ENCODE measurements around the gene MADD.

MADD gene

DNA sequence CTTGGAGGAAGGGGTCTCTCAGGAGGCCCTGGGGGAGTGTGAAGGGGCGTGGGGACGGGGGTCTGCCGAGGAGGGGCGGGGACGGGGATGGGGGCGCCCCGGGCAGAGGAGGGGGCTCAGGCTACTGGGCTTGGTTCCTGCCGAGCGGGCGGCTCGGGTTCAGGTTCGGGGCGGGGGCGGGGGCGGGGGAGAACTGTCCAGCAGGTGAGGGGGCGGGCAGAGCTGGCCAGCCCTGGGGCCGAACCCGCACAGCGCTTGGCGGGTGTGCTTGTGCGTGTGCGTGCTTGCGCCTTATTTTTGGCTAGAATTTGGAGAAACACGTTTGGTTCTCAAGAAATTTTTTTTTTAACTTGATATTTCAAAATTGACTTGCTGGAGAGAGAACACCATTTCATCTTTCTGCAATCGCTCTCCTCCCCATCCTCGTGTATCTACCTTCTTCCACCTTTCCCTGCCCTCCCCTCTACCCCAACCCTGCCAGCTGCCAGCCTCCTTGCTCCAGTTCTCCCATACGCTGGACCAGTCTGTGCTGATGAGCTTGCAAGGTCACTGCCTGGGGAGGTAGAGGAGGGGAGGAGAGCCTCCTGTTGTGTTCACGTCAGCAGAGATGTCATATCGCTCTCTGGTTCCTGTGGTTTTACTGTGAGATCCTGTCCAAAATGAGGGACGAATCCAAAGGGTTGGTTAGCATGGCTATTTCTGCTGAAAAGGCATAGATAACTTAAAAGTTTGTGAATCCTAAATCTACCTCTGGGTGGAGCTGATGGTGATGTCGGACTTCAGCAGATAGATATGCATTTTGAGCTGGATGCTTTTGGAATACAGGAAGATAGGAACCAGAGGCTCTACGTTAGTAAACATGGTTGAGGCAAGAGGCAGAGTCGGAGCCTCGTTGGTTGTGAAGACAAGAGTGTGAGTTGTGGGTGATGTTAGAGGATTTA is 668 bp downstream of the MADD start:
- DNase-seq = peak; percentile 33
- Histone ChIP-seq H2AFZ (ENCODE audit: low read depth, low read length) (peak overlapping the region; percentile 93), H3K4me3 (ENCODE audit: low read depth in 1 of 2, low read length in 2 of 2) (peak overlapping the region; percentile 78 to 92), H3K36me3 (ENCODE audit: insufficient read depth, low read length) (peaks cover 15% of the 10 kb centered on the region), H3K4me1 (ENCODE audit: insufficient read depth, low read length) (peaks cover 37% of the 10 kb centered on the region), H3K27ac (ENCODE audit: low read length) (peak overlapping the region; percentile 89), H3K4me2 (ENCODE audit: insufficient read depth, low read length) (peak overlapping the region; percentile 100), H4K20me1 (ENCODE audit: insufficient read depth, low read length) (peaks cover 39% of the 10 kb centered on the region), H3K9me3 (ENCODE audit: insufficient read depth, low read length, severe bottlenecking) (no peaks in the 10 kb centered on the region), H3K27me3 (ENCODE audit: insufficient read depth, low read length, poor library complexity) (no peaks in the 10 kb centered on the region), H3K9ac (ENCODE audit: low read depth, low read length) (peak overlapping the region; percentile 61), H3K79me2 (ENCODE audit: insufficient read depth, low read length) (peaks cover 47% of the 10 kb centered on the region)
- TF ChIP-seq EZH2 (IDR thresholded peaks at IDR 0.05; ENCODE audit: borderline replicate concordance, low read depth, low read length, severe bottlenecking) = no peak
- TF ChIP-seq, protein P1, sequence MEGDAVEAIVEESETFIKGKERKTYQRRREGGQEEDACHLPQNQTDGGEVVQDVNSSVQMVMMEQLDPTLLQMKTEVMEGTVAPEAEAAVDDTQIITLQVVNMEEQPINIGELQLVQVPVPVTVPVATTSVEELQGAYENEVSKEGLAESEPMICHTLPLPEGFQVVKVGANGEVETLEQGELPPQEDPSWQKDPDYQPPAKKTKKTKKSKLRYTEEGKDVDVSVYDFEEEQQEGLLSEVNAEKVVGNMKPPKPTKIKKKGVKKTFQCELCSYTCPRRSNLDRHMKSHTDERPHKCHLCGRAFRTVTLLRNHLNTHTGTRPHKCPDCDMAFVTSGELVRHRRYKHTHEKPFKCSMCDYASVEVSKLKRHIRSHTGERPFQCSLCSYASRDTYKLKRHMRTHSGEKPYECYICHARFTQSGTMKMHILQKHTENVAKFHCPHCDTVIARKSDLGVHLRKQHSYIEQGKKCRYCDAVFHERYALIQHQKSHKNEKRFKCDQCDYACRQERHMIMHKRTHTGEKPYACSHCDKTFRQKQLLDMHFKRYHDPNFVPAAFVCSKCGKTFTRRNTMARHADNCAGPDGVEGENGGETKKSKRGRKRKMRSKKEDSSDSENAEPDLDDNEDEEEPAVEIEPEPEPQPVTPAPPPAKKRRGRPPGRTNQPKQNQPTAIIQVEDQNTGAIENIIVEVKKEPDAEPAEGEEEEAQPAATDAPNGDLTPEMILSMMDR (IDR thresholded peaks at IDR 0.05; ENCODE audit: borderline replicate concordance, extremely low read depth, low read length, poor library complexity, severe bottlenecking) = peak; percentile 37
- ATAC-seq (ENCODE audit: insufficient read depth, low read depth) = no peak

DNA sequence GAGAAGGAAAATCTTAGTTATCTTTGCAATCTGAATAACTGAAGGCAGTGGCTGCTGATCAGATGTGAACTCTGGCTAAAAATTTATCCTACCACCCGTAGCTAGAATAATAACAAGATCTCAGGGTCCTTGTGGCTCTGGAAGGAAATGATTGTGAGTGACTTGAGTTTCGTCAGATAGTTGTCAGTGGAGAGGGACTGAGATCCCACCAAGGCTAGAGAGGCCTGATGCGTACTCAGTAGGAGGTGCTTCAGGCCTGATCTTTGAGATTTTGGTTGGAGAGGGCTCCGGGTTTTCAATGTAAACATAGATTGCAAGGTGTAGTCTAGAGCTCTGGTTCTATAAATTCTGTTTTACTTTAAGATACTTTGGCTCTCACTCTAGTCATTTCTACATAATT is 1.4 kb downstream of the MADD start:
- H3K36me3 ChIP-seq (ENCODE audit: insufficient read depth, low read length) = peaks cover 22% of the 10 kb centered on the region
- no peaks in the 10 kb centered on the region for H3K9me3 ChIP-seq (ENCODE audit: insufficient read depth, low read length, severe bottlenecking)
- peaks cover 42% of the 10 kb centered on the region for H4K20me1 ChIP-seq (ENCODE audit: insufficient read depth, low read length)
- TF ChIP-seq, protein P1 (IDR thresholded peaks at IDR 0.05; ENCODE audit: borderline replicate concordance, extremely low read depth, low read length, poor library complexity, severe bottlenecking) = no peak
- no peak for TF ChIP-seq EZH2 (IDR thresholded peaks at IDR 0.05; ENCODE audit: borderline replicate concordance, low read depth, low read length, severe bottlenecking)
- H3K27ac ChIP-seq (ENCODE audit: low read length) = peak overlapping the region; percentile 65; the same call in 1 of the 2 replicates
- H3K9ac ChIP-seq (ENCODE audit: low read depth, low read length) = peak overlapping the region; percentile 61
- no peaks in the 10 kb centered on the region for H3K27me3 ChIP-seq (ENCODE audit: insufficient read depth, low read length, poor library complexity)
- peak overlapping the region; percentile 78 to 92; a peak in 3 of 4 replicates for H3K4me3 ChIP-seq (ENCODE audit: low read depth in 1 of 2, low read length in 2 of 2)
- ATAC-seq (ENCODE audit: insufficient read depth, low read depth) (no peak), DNase-seq (no peak)
- H3K4me1 ChIP-seq (ENCODE audit: insufficient read depth, low read length) = peaks cover 37% of the 10 kb centered on the region
- no peak overlapping the region for H2AFZ ChIP-seq (ENCODE audit: low read depth, low read length)
- H3K79me2 ChIP-seq (ENCODE audit: insufficient read depth, low read length) = peaks cover 49% of the 10 kb centered on the region
- peak overlapping the region; percentile 100 for H3K4me2 ChIP-seq (ENCODE audit: insufficient read depth, low read length)

DNA sequence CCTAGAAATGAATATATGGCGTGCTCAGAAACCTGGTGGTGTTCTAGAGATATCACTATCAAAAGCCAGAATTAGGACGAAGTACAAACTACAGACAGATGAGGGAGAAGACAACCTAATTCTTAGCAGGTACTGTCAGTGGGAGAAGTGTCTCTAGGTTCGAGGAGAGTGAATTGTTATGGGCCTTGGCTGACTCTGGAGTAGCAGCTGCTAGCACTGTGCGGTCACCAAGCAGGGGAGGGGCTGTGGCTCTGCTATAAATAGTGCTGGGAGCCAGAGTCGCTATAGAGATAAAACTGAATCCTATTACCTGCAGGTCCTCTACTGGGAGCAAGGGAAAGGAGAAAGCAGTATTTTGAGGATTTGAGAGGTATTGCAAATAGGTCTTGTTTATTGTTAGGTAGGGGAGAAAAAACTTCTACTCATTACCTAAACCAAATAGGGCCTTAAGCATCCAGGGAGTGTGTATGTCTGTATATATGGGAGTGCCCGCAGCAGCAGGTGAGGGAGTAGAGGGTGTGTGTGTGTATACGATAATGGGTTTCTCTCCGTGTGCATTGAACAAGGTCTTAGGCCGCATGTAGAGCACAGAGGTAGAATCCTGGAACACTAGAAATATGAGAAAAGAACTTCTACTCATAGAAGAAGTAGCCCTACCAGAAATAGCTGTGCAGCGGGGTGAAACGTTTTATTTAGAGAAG is 2.2 kb downstream of the MADD start:
- Histone ChIP-seq H4K20me1 (ENCODE audit: insufficient read depth, low read length) (peaks cover 42% of the 10 kb centered on the region), H2AFZ (ENCODE audit: low read depth, low read length) (no peak overlapping the region), H3K27ac (ENCODE audit: low read length) (0 out of 2 replicates have a peak overlapping the region, but pooled peaks have one; percentile 5), H3K9ac (ENCODE audit: low read depth, low read length) (peak overlapping the region; percentile 61), H3K27me3 (ENCODE audit: insufficient read depth, low read length, poor library complexity) (no peaks in the 10 kb centered on the region), H3K79me2 (ENCODE audit: insufficient read depth, low read length) (peaks cover 49% of the 10 kb centered on the region), H3K4me2 (ENCODE audit: insufficient read depth, low read length) (peak overlapping the region; percentile 100), H3K4me3 (ENCODE audit: low read depth in 1 of 2, low read length in 2 of 2) (peak overlapping the region in 1 of 2 experiments; percentile 92; a peak in 1 of 4 replicates), H3K36me3 (ENCODE audit: insufficient read depth, low read length) (peaks cover 30% of the 10 kb centered on the region), H3K4me1 (ENCODE audit: insufficient read depth, low read length) (peaks cover 37% of the 10 kb centered on the region), H3K9me3 (ENCODE audit: insufficient read depth, low read length, severe bottlenecking) (no peaks in the 10 kb centered on the region)
- no peak for DNase-seq
- no peak for ATAC-seq (ENCODE audit: insufficient read depth, low read depth)
- TF ChIP-seq EZH2 (IDR thresholded peaks at IDR 0.05; ENCODE audit: borderline replicate concordance, low read depth, low read length, severe bottlenecking) = no peak
- TF ChIP-seq, protein P1 (IDR thresholded peaks at IDR 0.05; ENCODE audit: borderline replicate concordance, extremely low read depth, low read length, poor library complexity, severe bottlenecking) = no peak

All from DND-41 (cell line).